ENCODE results near the gene UPB1. TPM values are rescaled to one million over a fixed set of nuclear protein-coding genes. Genes with fewer than 3 reads are reported as not detected.

UPB1 gene
- total RNA-seq, 6 donors from 2014 or later = 0.91 to 9.4 (median 1.4) TPM

DNA sequence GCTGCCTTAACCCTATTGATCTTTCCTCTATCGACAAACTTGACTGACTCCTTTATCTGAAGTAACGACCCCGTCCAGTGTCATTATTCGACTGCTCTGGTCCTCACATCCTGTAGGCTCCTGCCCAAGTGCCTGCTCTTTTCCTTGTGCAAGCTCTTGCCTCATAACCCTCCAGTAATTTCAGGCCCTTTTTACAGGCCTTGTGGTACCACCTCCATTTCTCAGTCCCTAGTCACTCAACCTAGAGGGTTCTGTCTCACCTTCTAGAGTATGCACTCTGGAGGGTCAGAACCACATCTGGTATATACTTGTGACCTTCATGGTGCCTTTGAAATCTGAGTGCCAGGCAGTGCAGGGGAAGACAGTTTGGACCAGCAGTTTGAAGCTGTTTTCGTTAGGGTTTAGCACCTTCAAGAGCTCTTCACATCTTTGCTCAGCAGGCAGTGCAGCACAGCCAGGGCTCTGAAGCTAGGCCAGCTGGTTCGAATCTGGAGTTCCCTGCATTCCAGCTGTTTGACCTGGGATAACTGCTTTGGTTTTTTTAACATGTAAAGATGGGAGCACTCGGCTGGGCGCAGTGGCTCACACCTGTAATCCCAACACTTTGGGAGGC is 71.9 kb downstream of the UPB1 start:
- peaks cover 19 to 63% (median 41%) of the 10 kb centered on the region in 4 donors for H3K36me3 ChIP-seq
- H3K27ac ChIP-seq = peak overlapping the region in 2 of 4 donors; percentile 18 to 25
- peak in 1 of 2 donors; percentile 68 for ATAC-seq (ENCODE audit: low FRiP score in 2 of 2)

GRCh38 chr22:24567668-24568067 is 72.5 kb downstream of the UPB1 start:
- 69 to 71% methylated on average over 8 to 10 of the region's 10 CpGs for WGBS, 2 donors
- DNase-seq (no peak), ATAC-seq (ENCODE audit: low FRiP score in 2 of 2) (no peak)
- peaks cover 24 to 65% (median 42%) of the 10 kb centered on the region in 4 donors for H3K36me3 ChIP-seq
- TF ChIP-seq CTCF (IDR thresholded peaks at IDR 0.05) (no peak), EP300 (IDR thresholded peaks at IDR 0.05) (no peak), POLR2A (IDR thresholded peaks at IDR 0.05) (no peak), POLR2AphosphoS5 (IDR thresholded peaks at IDR 0.05) (no peak)
- peaks cover 21 to 31% (median 26%) of the 10 kb centered on the region in 4 donors for H3K4me1 ChIP-seq
- no peak overlapping the region for H3K4me3 ChIP-seq
- no peak overlapping the region for H3K27ac ChIP-seq
- no peaks in the 10 kb centered on the region for H3K9me3 ChIP-seq
- no peaks in the 10 kb centered on the region for H3K27me3 ChIP-seq

More for the DNA sequence above, 71.9 kb downstream of the UPB1 start:
- no peak overlapping the region for H3K4me3 ChIP-seq
- H3K27me3 ChIP-seq = no peaks in the 10 kb centered on the region
- DNase-seq = peak in 1 of 2 donors; percentile 50
- H3K9me3 ChIP-seq = no peaks in the 10 kb centered on the region
- peaks cover 21 to 36% (median 27%) of the 10 kb centered on the region in 4 donors for H3K4me1 ChIP-seq
- 56 to 67% methylated on average over 6 to 8 of the region's 8 CpGs for WGBS, 2 donors
- TF ChIP-seq EP300 (IDR thresholded peaks at IDR 0.05) (no peak), CTCF (IDR thresholded peaks at IDR 0.05) (no peak), POLR2AphosphoS5 (IDR thresholded peaks at IDR 0.05) (no peak), POLR2A (IDR thresholded peaks at IDR 0.05) (no peak)

GRCh38 chr22:24571266-24571665 is 76.1 kb downstream of the UPB1 start:
- TF ChIP-seq EP300 (IDR thresholded peaks at IDR 0.05) (no peak), POLR2A (IDR thresholded peaks at IDR 0.05) (no peak), CTCF (IDR thresholded peaks at IDR 0.05) (no peak), POLR2AphosphoS5 (IDR thresholded peaks at IDR 0.05) (no peak)
- Histone ChIP-seq H3K27me3 (no peaks in the 10 kb centered on the region), H3K4me1 (peaks cover 9 to 16% (median 11%) of the 10 kb centered on the region in 4 donors), H3K36me3 (peaks cover 36 to 67% (median 57%) of the 10 kb centered on the region in 4 donors), H3K27ac (no peak overlapping the region), H3K9me3 (no peaks in the 10 kb centered on the region), H3K4me3 (no peak overlapping the region)
- DNase-seq (no peak), ATAC-seq (ENCODE audit: low FRiP score in 2 of 2) (no peak)
- 95 to 98% methylated on average over 7 of the region's 7 CpGs for WGBS, 2 donors

- H3K36me3 ChIP-seq = peaks cover 18 to 41% (median 26%) of the 10 kb centered on the region in 4 donors
Measured at GRCh38 chr22:24576778-24577177, 81.6 kb downstream of the UPB1 start.

More at GRCh38 chr22:24576778-24577177, 81.6 kb downstream of the UPB1 start:
- Histone ChIP-seq H3K9me3 (no peaks in the 10 kb centered on the region), H3K4me3 (no peak overlapping the region), H3K27me3 (no peaks in the 10 kb centered on the region), H3K27ac (peak overlapping the region in 1 of 4 donors; percentile 31), H3K4me1 (peaks cover 0 to 12% (median 7%) of the 10 kb centered on the region in 4 donors)
- ATAC-seq (ENCODE audit: low FRiP score in 2 of 2) = no peak
- 53 to 72% methylated on average over 1 of the region's 1 CpG for WGBS, 2 donors
- no peak for DNase-seq
- no peak for TF ChIP-seq CTCF (IDR thresholded peaks at IDR 0.05)
- TF ChIP-seq POLR2AphosphoS5 (IDR thresholded peaks at IDR 0.05) = no peak
- TF ChIP-seq EP300 (IDR thresholded peaks at IDR 0.05) = no peak
- TF ChIP-seq POLR2A (IDR thresholded peaks at IDR 0.05) = no peak

Other genes starting within 250 kb of the UPB1 start
- gene SPECC1L, start 224.5 kb upstream of the UPB1 start, total RNA-seq = 10 to 100 TPM; 37.7 to 80.6 (median 62.3) TPM
- 10 to 100 TPM in 2 of 6 donors, 1 to 10 TPM in 4; 7.3 to 20.9 (median 8.8) TPM for gene ADORA2A, start 67.7 kb upstream of the UPB1 start, total RNA-seq
- 100 to 1,000 TPM in 5 of 6 donors, 10 to 100 TPM in 1; 77.5 to 231 (median 160) TPM for gene GUCD1, start 59.8 kb downstream of the UPB1 start, total RNA-seq
- 100 to 1,000 TPM in 1 of 6 donors, 10 to 100 TPM in 5; 66.8 to 119 (median 84.8) TPM for gene SNRPD3, start 60.7 kb downstream of the UPB1 start, total RNA-seq
- 10 to 100 TPM in 4 of 6 donors, 1 to 10 TPM in 2; 9.7 to 50.3 (median 13.2) TPM for gene LRRC75B, start 97.7 kb downstream of the UPB1 start, total RNA-seq
- gene GGT1, start 107.9 kb downstream of the UPB1 start, total RNA-seq = 100 to 1,000 TPM in 4 of 6 donors, 10 to 100 TPM in 2; 57.4 to 220 (median 117) TPM